Neural crest cell (in vitro differentiated cells): ENCODE results near the gene MAST4. TPM values are rescaled to one million over a fixed set of nuclear protein-coding genes. Genes with fewer than 3 reads are reported as not detected.
A peak's percentile ranks its signal among the peaks of the same experiment; 100 is the strongest.

Experiments
- DNase-seq: peaks from one replicate; pipeline ENCODE4 v3.0.0; 2021; ENCODE audit warnings: low read depth, mixed read lengths, low spot score
- H3K27ac Mint-ChIP-seq: one replicate; pipeline ENCODE4 v1.8.0; 2021; ENCODE audit warnings: mild to moderate bottlenecking, mixed read lengths; ENCODE audit not compliant: unreplicated experiment
- H3K27me3 Mint-ChIP-seq: 2 replicates; pipeline ENCODE4 v1.8.0; 2021; ENCODE audit warnings: low read depth, mild to moderate bottlenecking, mixed read lengths
- H3K36me3 Mint-ChIP-seq: 2 replicates; pipeline ENCODE4 v1.8.0; 2021; ENCODE audit warnings: low read depth, mild to moderate bottlenecking, mixed read lengths
- H3K4me1 Mint-ChIP-seq: 2 replicates; pipeline ENCODE4 v1.8.0; 2021; ENCODE audit warnings: mixed read lengths
- H3K4me3 Mint-ChIP-seq: one replicate; pipeline ENCODE4 v1.8.0; 2021; ENCODE audit warnings: mild to moderate bottlenecking, mixed read lengths
- H3K9me3 Mint-ChIP-seq: 2 replicates; pipeline ENCODE4 v1.8.0; 2021; ENCODE audit warnings: mixed read lengths
- CTCF ChIP-seq: fragments of 200-600 bp; sonication (generic); conservative IDR thresholded peaks from 2 replicates; pipeline ENCODE4 v1.5.0; 2021; ENCODE audit warnings: antibody characterized with exemption, mild to moderate bottlenecking
- total RNA-seq: library from RNA; stranded (reverse); gene quantifications from 2 replicates; pipeline ENCODE4 v1.2.1, GENCODE V29; 2021

Gene MAST4
- total RNA-seq, 1 donor from 2014 or later = 7.3 TPM

DNA sequence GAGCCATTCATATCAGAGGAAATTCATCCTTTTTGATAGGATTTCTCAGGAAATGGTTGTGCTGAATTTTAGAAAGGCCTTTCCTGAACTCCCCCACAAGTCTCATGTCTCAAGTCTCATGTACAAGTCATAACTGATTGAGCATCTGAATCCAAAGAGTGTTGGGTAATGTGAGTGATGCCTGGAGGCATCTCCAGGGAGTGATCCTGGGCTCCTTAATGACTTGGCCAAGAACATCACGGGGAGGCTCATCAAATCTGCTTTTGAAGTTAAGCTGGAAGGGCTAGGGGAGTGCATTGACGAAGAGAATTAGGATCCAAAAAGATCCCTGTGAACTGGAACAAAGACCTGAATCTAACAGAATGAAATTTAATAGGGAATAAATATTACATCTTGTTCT is 79.2 kb downstream of the MAST4 start:
- no peaks in the 10 kb centered on the region for H3K36me3 Mint-ChIP-seq
- no peaks in the 10 kb centered on the region for H3K9me3 Mint-ChIP-seq
- peaks cover 3% of the 10 kb centered on the region for H3K27me3 Mint-ChIP-seq
- H3K4me3 Mint-ChIP-seq = no peak overlapping the region
- TF ChIP-seq CTCF = no peak
- no peak for DNase-seq
- H3K4me1 Mint-ChIP-seq = peaks cover 6% of the 10 kb centered on the region
- H3K27ac Mint-ChIP-seq = no peak overlapping the region

- peaks cover 16% of the 10 kb centered on the region for H3K4me1 Mint-ChIP-seq
- no peaks in the 10 kb centered on the region for H3K9me3 Mint-ChIP-seq
- H3K27ac Mint-ChIP-seq = peak overlapping the region; percentile 38
- peaks cover 3% of the 10 kb centered on the region for H3K27me3 Mint-ChIP-seq
- DNase-seq = no peak
- TF ChIP-seq CTCF = no peak
- no peaks in the 10 kb centered on the region for H3K36me3 Mint-ChIP-seq
- H3K4me3 Mint-ChIP-seq = peak overlapping the region; percentile 9
Measured at GRCh38 chr5:66680221-66680620, 84.0 kb downstream of the MAST4 start.

DNA sequence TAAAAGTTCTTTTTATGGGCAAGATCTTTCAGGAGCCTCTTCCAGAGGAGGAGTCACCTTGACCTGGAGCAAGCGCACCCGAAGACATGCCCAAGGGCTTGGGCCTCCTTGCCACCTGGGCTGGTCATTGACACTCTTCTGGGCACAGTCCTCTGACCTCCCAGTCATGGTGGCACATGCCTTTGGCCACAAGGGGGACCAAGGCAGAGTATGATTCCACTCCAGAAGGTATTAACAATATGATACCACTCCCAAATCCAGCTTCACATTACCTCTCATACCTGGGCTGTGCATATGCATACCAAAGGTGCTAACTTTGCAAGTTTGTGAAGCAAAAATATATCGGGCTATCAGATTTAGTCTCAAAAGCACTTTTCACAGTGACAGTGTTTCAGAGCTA is 84.6 kb downstream of the MAST4 start:
- peak; percentile 48 for TF ChIP-seq CTCF
- H3K4me3 Mint-ChIP-seq = no peak overlapping the region
- DNase-seq = no peak

GRCh38 chr5:66684663-66685062 is 88.5 kb downstream of the MAST4 start:
- Mint-ChIP-seq H3K4me3 (no peak overlapping the region), H3K27ac (no peak overlapping the region), H3K36me3 (no peaks in the 10 kb centered on the region)

More for the DNA sequence above, 84.6 kb downstream of the MAST4 start:
- no peaks in the 10 kb centered on the region for H3K9me3 Mint-ChIP-seq
- peak overlapping the region; percentile 38 for H3K27ac Mint-ChIP-seq
- H3K36me3 Mint-ChIP-seq = no peaks in the 10 kb centered on the region
- H3K4me1 Mint-ChIP-seq = peaks cover 16% of the 10 kb centered on the region
- H3K27me3 Mint-ChIP-seq = peaks cover 3% of the 10 kb centered on the region

DNA sequence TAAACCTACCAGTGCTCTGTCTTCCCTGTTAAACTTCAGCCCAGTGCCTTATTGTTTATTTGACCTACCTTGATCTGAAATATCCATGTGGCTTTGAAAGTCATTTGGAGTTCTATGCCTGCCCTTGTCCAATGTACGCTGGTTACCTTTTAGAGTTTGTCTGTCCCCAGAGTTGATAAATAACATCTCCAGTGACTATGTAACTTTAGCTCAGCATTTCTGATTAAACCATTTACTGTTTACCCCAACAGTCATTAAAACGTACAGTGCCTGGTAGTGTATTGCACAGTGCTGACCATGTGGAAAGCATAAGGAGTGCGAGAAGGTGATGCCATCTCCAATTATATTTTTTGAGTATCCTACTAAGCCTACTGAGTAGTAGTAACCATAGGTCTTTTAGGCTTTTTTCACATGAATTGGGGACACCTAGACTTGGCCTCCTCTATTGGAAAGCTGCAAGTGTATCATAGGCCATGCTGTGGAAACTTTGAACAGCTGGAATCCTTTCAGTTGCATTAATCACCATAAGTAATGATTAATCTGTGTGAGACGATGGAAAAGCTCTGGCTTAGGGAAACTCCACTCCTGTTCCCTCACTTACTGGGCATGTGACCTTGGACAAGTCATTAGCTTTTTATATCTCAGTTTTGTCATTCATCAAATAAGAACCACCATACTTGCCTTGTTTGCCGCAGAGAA is 93.5 kb downstream of the MAST4 start:
- no peak for DNase-seq
- H3K36me3 Mint-ChIP-seq = no peaks in the 10 kb centered on the region
- no peak for TF ChIP-seq CTCF
- no peak overlapping the region for H3K27ac Mint-ChIP-seq
- H3K9me3 Mint-ChIP-seq = peaks cover 2% of the 10 kb centered on the region
- no peak overlapping the region for H3K4me3 Mint-ChIP-seq
- no peaks in the 10 kb centered on the region for H3K4me1 Mint-ChIP-seq
- H3K27me3 Mint-ChIP-seq = no peaks in the 10 kb centered on the region

More at GRCh38 chr5:66684663-66685062, 88.5 kb downstream of the MAST4 start:
- no peak for TF ChIP-seq CTCF
- DNase-seq = no peak
- Mint-ChIP-seq H3K4me1 (peaks cover 16% of the 10 kb centered on the region), H3K9me3 (peaks cover 2% of the 10 kb centered on the region), H3K27me3 (no peaks in the 10 kb centered on the region)
